Duodenal mucosa (tissue), 2 donors: ENCODE measurements around the gene NPTXR.

Source experiments
- H3K27ac ChIP-seq: one replicate; pipeline ENCODE4 v1.7.0; 2013; ENCODE audit warnings: low read depth, low read length
- H3K27me3 ChIP-seq, 2 donors: one replicate each; pipeline ENCODE4 v1.7.0; 2013; ENCODE audit warnings: low read length in 2 of 2, control low read depth in 1 of 2; ENCODE audit not compliant: insufficient read depth in 2 of 2, control insufficient read depth in 1 of 2
- H3K36me3 ChIP-seq, 2 donors: one replicate each; pipeline ENCODE4 v1.7.0; 2013; ENCODE audit warnings: low read length in 2 of 2, control low read depth in 1 of 2; ENCODE audit not compliant: insufficient read depth in 2 of 2, control insufficient read depth in 1 of 2
- H3K4me1 ChIP-seq, 2 donors: one replicate each; pipeline ENCODE4 v1.7.0; 2013; ENCODE audit warnings: low read length in 2 of 2, control low read depth in 1 of 2; ENCODE audit not compliant: insufficient read depth in 2 of 2, control insufficient read depth in 1 of 2
- H3K4me3 ChIP-seq, 2 donors: one replicate each; pipeline ENCODE4 v1.7.0; 2013; ENCODE audit warnings: low read length in 2 of 2, low read depth in 1 of 2
- H3K9ac ChIP-seq, 2 donors: one replicate each; pipeline ENCODE4 v1.7.0; 2013; ENCODE audit warnings: low read length in 2 of 2, low read depth in 1 of 2
- H3K9me3 ChIP-seq, 2 donors: one replicate each; pipeline ENCODE4 v1.7.0; 2013; ENCODE audit warnings: low read length in 2 of 2, control low read depth in 1 of 2; ENCODE audit not compliant: control insufficient read depth in 1 of 2

NPTXR gene

DNA sequence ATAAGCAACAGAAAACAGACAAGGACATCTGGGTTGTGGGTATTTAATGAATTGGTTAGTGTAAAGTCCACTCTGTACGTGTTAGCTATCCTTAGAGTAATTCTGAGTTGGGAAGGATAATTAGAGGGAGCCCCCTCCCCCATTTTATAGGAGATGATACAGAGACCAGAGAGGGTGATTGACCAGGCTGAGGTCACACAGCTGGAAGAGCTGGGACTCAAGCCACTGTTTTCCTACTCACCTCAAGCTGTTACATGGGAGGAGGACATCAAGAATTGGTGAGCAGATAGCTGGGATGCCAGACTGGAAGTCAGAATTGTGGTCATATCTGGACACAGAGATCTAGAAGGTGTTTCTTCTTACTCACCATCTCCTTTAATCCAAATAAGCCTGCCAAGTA is 8.7 kb upstream of the NPTXR start:
- peaks cover 6 to 10% of the 10 kb centered on the region in 2 donors for H3K27me3 ChIP-seq
- H3K4me3 ChIP-seq, result no peak overlapping the region
- H3K9me3 ChIP-seq, result no peaks in the 10 kb centered on the region
- no peak overlapping the region for H3K27ac ChIP-seq
- no peaks in the 10 kb centered on the region for H3K4me1 ChIP-seq
- no peak overlapping the region for H3K9ac ChIP-seq
- H3K36me3 ChIP-seq, result no peaks in the 10 kb centered on the region

DNA sequence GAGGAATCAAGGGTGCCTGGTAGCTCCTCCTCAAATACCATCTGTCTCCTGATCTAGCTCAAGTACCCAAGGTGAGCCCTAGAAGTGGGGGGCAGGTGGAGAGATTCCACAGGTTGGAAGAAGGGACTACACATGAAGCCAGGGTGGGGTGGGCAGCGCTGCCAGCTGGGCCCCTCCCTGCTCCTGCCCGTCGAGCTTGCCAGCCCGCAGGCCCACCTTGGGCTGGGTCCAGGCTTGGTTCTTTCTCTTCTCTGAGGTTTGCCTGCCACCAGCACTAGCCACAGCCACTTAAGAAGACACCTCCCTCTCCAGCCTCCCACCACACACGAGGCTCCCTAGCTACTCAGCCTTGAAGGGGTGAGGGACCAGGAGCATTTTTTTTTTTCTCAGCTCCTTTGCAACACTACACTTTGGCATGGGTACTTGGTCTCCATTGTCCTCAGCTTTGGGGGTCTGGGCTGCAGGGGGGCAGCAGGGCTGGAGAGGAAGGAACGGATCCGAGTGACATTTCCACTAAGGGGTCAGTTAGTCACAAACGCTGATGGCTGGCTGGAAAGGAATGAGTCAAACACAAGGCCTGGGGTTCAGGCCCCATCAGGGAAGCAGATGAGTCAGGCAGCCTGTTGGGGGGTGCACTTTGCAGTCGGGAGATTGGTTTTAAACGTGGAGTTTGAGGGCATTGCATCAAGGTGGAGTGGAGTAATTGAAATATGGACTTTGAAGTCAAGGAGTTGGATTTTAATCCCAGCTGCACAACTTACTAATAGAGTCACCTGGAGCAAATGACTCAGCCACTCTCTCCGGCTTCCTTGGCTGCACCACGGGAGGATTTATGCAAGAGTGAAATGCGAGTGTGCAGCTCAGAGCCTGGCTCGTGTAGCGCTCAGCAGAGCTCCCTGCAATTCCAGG is 7.4 kb upstream of the NPTXR start:
- Histone ChIP-seq H3K4me1 (no peaks in the 10 kb centered on the region), H3K27ac (no peak overlapping the region), H3K9me3 (no peaks in the 10 kb centered on the region), H3K27me3 (peaks cover 6 to 10% of the 10 kb centered on the region in 2 donors), H3K4me3 (no peak overlapping the region), H3K9ac (no peak overlapping the region), H3K36me3 (no peaks in the 10 kb centered on the region)

DNA sequence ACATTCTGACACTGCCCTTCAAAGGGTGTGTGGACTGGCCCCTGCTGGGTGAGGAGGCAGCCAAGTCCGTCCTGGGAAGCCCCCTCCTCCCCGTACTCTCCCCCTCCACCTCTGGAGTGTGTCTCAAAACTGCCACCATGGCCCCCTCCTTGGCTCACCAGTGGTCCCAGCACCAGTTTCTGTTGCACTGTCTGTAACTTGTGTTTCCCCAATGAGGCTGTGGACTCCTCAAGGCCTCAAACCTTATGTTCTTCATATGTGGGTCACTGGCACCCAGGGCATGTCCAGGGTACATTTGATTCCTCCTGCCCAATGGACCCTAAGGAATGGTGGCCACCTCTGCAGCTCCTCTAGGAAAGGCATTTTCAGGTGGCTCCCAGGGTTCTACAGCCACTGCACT is 6.6 kb upstream of the NPTXR start:
- Histone ChIP-seq H3K4me1 (no peaks in the 10 kb centered on the region), H3K4me3 (no peak overlapping the region), H3K36me3 (no peaks in the 10 kb centered on the region), H3K9me3 (no peaks in the 10 kb centered on the region), H3K27me3 (peaks cover 7 to 12% of the 10 kb centered on the region in 2 donors), H3K9ac (no peak overlapping the region), H3K27ac (no peak overlapping the region)

DNA sequence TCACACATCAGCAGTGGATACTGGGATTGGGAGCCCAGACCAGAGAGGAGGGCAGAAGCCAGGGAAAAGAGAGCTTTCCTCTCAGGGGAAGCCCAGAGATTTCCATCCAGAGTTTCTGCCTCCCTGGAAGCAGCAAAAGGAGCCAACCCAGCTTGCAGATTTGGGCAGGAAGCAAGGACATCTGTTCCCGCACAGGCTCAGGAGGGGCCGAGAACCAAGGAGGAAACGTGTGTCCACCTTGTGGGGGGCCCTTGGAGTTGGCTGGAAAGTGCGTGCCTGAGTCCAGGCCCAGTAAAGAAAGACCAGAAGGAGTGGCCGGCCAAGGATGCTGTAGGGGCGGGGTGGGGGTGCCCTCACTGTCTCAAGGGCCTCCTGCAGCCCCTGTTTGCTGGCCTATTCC is 6.0 kb upstream of the NPTXR start:
- peaks cover 13 to 15% of the 10 kb centered on the region in 2 donors for H3K27me3 ChIP-seq
- H3K4me3 ChIP-seq, result no peak overlapping the region
- H3K9ac ChIP-seq, result no peak overlapping the region
- no peaks in the 10 kb centered on the region for H3K4me1 ChIP-seq
- H3K27ac ChIP-seq, result no peak overlapping the region
- H3K36me3 ChIP-seq, result no peaks in the 10 kb centered on the region
- H3K9me3 ChIP-seq, result no peaks in the 10 kb centered on the region

DNA sequence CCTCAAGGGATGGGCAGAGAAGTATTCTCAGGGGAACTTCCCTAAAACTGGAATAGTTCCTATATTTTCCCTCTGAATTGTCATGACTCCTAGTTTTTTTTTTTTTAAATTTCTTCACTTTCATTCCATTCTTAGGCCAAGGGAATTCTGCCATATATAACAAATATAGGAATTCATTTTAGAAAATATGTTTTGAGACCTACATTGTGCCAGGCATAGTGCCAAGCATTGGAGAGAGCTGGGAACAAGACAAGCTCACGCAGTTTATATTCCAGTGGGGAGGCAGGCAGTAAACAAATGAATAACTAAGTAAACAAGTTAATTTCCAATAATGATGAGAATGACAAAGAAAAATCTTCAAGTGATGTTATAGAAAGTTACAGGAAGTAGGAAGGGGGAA is 2.6 kb upstream of the NPTXR start:
- no peak overlapping the region for H3K27ac ChIP-seq
- H3K4me1 ChIP-seq, result peaks cover 0 to 4% of the 10 kb centered on the region in 2 donors
- peaks cover 32 to 35% of the 10 kb centered on the region in 2 donors for H3K27me3 ChIP-seq
- no peak overlapping the region for H3K4me3 ChIP-seq
- no peaks in the 10 kb centered on the region for H3K36me3 ChIP-seq
- H3K9me3 ChIP-seq, result no peaks in the 10 kb centered on the region
- H3K9ac ChIP-seq, result no peak overlapping the region

DNA sequence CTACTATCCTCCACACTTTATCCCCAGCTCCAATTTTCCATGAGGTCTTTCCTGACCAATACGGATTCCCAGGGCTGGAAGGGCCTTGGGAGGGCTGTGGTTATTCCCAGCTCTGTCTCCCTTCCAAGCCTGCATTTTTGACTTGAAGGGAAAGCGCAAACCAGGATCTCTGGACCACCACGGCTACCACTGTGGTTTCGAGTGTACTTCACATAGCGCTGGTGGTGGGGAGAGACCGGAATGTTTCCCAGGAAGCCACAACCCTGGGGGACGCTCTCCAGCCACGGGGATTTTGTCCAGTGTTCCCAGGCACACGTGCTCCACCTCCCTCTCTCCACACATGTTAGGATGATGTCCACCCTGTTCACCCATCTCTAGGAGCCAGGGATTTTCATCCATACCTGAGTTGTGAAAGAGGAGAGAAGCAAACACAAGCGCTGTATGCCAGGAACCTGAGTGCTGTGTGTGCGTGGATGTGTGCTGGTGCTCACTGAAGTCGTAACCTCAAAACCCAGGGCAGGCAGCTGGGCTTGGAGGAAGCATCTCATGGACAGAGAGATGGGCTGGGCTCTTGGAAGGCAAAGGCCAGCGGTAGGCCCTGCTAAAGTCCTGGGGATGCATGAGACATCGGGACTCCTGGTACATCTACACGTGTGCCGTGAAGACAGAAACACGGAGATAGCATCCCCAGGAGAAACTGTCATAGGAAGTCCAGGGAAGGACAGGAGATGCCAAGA is 1.3 kb upstream of the NPTXR start:
- no peaks in the 10 kb centered on the region for H3K9me3 ChIP-seq
- H3K4me1 ChIP-seq, result peaks cover 0 to 4% of the 10 kb centered on the region in 2 donors
- no peak overlapping the region for H3K27ac ChIP-seq
- no peak overlapping the region for H3K4me3 ChIP-seq
- no peaks in the 10 kb centered on the region for H3K36me3 ChIP-seq
- no peak overlapping the region for H3K9ac ChIP-seq
- peaks cover 29 to 45% of the 10 kb centered on the region in 2 donors for H3K27me3 ChIP-seq

DNA sequence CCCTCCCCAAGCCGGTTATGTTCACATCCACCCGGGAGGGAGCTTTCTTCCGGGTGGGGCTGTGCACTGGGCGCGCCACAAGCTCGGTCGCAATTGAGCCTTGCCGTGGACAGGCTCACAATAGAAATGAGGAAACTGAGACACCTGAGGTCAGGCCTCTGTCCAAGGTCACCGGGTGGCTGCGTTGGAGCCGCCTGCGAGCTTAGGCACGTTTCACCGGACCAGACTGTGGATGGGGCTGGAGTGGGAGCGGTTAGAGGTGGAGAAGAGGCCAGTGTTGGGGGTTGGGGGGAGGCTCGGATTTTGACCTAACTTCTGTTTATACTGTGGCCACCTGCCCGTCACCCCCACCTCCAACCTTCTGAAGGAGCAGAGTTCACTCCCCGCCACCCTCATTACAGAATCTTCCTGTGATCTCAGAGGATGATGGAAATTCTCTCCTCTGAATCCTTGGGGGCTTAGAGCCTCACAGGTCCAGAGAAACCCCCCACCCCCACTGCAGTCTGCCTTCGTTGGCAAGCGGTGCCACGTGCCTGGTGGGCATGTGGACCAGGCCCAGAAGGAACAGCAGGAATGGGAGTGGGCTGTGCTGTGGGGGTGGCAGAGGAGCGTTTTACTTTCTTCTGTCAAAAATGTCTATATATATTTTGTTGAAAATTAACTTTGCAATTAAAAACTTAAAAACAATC is 631 bp upstream of the NPTXR start:
- Histone ChIP-seq H3K27ac (no peak overlapping the region), H3K36me3 (no peaks in the 10 kb centered on the region), H3K9ac (no peak overlapping the region), H3K4me1 (peaks cover 0 to 4% of the 10 kb centered on the region in 2 donors), H3K4me3 (no peak overlapping the region), H3K9me3 (no peaks in the 10 kb centered on the region), H3K27me3 (peaks cover 32 to 45% of the 10 kb centered on the region in 2 donors)

DNA sequence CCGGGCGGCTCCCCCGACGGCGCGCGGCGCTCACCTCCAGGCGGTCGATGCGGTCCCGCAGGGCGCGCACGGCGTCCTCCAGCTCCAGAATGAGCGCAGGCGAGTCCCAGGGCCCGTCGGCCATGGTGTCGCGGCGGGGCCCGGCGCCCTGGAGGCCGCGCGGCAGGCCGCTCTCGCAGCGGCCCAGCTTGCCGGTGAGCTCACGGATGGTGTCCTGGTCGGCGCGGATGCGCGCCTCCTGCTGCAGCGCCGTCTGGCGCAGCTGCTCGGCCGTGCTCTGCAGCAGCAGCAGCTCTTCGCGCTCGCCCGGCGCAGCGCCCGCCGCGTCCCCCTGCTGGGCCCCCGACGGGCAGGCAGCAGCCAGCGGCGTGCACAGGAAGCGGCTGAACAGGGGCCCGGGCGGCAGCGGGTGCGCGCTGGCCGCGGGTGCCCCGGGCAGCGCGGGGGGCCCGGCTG is 599 bp downstream of the NPTXR start:
- Histone ChIP-seq H3K4me3 (peak overlapping the region in 1 of 2 donors; percentile 45), H3K4me1 (peaks cover 0 to 4% of the 10 kb centered on the region in 2 donors), H3K27me3 (peaks cover 32 to 46% of the 10 kb centered on the region in 2 donors), H3K9ac (no peak overlapping the region), H3K9me3 (no peaks in the 10 kb centered on the region), H3K27ac (no peak overlapping the region), H3K36me3 (no peaks in the 10 kb centered on the region)

DNA sequence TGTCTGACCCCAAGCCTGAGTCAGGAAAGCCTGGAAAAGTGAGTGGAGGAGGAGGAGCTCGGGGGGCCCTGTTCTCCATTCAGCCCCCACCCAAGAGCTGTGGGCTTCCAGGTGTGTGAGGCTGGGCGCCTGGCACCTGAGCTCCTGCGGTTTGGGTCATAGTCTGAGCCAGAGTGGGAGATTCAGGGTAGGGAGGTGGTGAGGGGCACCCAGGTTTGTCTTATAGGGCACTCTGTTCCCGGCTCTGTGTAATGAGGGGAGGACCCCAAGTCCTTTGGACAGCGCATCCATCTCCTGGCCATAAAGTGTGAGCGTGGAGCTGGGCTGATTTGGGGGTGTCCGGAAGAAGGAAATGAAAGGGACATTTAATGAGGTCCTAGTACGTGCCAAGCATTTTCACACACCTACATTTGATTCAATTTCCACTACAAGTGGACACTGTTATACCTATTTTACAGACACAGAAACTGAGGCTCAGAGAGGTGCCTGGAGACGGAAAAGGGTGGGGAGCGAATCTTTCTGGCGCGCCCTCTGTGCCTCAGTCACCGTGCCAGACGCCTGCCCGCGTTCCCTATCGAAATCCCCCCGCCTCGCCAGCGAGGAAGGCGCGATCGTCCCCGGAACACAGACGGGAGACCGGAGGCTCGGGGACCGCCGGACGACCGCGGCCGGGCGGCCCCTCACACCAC is 1.2 kb downstream of the NPTXR start:
- no peaks in the 10 kb centered on the region for H3K36me3 ChIP-seq

More for the DNA sequence above, 1.2 kb downstream of the NPTXR start:
- peak overlapping the region in 1 of 2 donors; percentile 45 for H3K4me3 ChIP-seq
- no peak overlapping the region for H3K9ac ChIP-seq
- H3K9me3 ChIP-seq, result no peaks in the 10 kb centered on the region
- H3K4me1 ChIP-seq, result peaks cover 0 to 4% of the 10 kb centered on the region in 2 donors
- peaks cover 32 to 42% of the 10 kb centered on the region in 2 donors for H3K27me3 ChIP-seq
- no peak overlapping the region for H3K27ac ChIP-seq
